GM12892 (cell line): ENCODE measurements around the gene HSPB6.

Experiments
- DNase-seq: peaks from one replicate; pipeline ENCODE4 v3.0.0; 2011; ENCODE audit not compliant: insufficient read length
- FAIRE-seq: peaks from 2 replicates; lab custom pipeline; 2011; peaks lifted over from hg19 to GRCh38; lab: Jason Lieb, UNC
- POLR2A ChIP-seq: IDR thresholded peaks from 2 replicates; pipeline ENCODE4 v1.6.1; 2011; ENCODE audit warnings: low read depth, low read length, control low read depth
- POLR2AphosphoS5 ChIP-seq: IDR thresholded peaks from 2 replicates; pipeline ENCODE4 v1.6.1; 2011; ENCODE audit warnings: low read depth, low read length, control low read depth
- TAF1 ChIP-seq: IDR thresholded peaks from 2 replicates; pipeline ENCODE4 v1.6.1; 2011; ENCODE audit warnings: low read depth, mild to moderate bottlenecking, control low read depth, low read length, borderline replicate concordance

HSPB6 gene

DNA sequence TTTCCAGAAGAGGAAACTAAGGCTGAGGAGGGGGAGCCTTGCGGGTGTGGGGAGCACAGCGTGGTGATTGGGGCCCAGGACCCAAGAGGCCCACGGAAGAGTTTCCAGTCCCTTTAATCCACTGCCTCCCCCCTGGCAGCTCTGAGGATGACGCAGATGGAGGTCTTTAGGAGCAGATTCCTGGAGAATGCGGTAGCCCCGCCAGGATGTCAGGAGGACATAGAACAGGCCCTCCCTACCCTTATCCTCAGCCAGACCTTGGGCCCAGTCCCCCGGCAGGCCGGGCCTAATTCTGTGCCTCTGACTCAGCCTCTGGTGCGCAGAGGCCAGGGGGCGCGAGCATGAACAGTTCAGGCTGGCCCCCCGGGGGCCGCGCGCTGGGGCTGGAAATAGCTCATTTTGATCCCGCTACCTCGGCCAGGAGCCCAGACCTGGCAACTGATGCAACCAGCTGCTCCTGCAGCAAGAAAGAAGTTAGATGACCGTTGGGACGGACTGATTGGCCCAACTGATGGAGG lies 461 bp upstream of the HSPB6 start:
- no peak for DNase-seq
- FAIRE-seq: no peak
- no peak for TF ChIP-seq POLR2AphosphoS5
- TF ChIP-seq POLR2A: no peak
- TF ChIP-seq TAF1: no peak

DNA sequence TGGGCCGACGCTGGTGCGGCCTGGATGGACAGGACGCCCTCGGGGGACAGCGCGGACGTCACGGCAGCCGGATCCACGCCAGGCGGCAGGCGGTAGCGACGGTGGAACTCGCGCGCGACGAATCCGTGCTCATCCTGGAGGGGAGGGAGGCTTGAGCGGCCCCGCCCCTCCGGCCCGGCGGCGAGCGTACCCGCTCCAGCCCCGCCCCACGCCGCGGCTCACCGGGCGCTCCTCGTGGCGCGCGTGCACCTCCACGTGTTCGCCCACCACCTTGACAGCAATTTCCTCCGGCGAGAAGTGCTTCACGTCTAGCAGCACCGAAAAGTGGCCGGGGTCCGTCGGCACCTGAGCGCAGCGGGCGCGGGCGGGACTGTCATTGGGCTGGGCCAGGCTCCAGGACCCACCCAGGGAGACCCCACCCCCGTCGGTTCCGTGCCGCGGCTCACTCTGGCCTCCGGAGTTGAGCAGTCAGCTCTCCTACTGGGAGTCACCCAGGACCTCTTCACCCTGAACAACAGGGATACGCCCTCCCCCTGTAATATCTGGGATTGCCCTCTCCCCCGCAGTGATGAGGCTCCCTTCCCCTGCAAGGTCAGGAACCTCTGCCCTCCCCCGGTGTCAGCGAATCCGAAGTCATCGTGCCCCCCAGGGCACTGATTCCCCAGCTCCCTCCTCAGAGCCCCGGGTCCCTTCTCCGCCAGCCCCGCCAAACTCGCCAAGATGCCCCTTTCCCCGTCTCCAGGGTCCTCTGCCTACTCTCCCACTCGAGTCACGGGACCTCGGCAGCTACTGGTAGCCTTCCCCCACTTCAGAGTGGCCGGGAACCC lies 1.1 kb downstream of the HSPB6 start:
- TF ChIP-seq POLR2AphosphoS5 (no peak), POLR2A (no peak), TAF1 (no peak)
- FAIRE-seq (no peak), DNase-seq (no peak)

DNA sequence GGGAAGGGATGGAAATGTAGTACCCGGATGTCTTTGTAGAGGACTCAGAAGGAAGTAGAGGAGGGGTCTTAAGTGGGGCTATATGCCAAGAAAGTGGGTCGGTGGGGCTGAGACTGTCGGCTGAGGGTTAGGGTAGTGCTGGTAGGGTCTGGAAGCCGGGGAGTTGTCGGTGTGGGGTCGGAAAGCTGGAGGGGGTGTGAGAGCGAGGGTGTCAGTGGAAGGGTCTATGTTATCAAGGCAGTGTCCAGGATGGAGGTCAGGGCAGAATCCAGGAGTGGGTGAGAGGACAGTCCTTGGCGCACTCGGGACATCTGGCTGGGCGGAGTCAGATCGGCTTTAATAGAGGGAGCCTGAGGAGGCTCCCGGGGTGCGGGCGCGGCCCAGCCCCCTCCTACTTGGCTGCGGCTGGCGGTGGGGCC lies 1.7 kb downstream of the HSPB6 start:
- DNase-seq: no peak
- no peak for FAIRE-seq
- TF ChIP-seq POLR2AphosphoS5 (no peak), TAF1 (no peak), POLR2A (no peak)

DNA sequence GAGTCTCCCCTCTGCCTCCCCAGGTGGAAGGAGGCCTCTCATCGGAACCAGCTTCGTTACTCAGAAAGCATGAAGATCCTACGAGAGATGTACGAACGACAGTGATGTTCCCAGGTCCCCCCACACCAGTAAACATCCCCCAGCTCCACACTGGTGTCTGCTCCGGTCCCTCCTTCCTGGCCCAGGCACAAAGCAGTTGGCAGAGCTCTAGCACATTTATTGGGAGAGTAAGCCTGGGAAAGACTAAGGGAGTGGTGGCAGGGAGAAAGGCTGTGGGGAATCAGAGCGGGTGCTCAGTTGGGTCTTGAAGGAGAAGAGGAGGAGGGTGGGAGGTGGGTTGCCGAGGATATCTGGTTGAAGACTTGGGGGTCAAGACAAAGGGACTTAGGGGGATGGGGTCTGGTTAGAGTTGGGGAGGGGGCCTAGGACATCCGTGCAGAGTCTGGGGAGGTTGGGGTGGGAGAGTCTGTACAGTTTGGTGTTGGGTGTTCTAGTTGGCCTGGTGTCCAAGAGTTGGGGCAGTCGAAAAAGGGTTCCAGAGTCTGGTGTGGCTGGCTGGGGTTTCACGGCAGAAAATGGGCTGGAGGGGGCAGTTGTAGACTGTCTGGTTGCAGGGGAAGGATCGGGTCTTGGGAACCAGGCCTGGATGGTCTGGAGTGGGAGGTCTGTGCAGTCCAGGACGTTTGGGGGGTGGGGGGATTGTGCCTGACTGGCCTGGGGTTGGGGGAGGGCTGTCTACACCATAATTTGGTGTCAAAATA lies 2.3 kb downstream of the HSPB6 start:
- TF ChIP-seq TAF1 (no peak), POLR2AphosphoS5 (no peak), POLR2A (no peak)
- FAIRE-seq (no peak), DNase-seq (no peak)

DNA sequence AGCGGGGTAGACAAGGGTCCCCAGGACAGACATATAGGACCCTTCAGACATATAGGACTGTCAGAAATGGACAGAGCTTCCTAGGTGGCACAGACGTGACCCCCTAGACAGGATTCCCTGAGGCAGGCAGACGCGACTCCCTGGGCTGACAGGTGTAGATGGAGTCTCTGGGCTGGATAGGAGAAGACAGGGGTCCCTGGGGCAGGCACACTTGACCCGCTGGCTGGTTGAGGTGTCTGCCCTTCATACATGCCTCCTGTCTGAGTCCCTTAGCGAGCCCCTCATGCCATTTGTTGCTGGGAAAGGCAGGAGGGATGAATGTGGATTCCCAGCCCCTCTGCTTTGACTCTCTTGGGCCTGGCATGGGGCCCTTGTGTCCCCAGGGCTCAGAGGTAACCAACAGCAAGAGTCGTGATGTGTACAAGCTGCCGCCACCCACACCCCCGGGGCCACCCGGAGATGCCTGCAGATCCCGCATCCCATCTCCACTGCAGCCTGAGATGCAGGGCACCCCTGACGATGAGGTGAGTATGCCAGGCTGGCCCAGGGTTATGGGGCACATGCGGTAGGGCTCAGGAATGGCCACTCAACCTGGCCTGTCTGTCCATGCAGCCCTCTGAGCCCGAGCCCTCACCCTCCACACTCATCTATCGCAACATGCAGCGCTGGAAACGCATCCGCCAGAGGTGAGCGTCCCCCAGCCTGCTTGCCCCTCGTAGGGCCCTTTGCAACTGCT lies 3.0 kb downstream of the HSPB6 start:
- no peak for DNase-seq
- FAIRE-seq: no peak
- no peak for TF ChIP-seq POLR2A
- no peak for TF ChIP-seq TAF1
- TF ChIP-seq POLR2AphosphoS5: no peak

DNA sequence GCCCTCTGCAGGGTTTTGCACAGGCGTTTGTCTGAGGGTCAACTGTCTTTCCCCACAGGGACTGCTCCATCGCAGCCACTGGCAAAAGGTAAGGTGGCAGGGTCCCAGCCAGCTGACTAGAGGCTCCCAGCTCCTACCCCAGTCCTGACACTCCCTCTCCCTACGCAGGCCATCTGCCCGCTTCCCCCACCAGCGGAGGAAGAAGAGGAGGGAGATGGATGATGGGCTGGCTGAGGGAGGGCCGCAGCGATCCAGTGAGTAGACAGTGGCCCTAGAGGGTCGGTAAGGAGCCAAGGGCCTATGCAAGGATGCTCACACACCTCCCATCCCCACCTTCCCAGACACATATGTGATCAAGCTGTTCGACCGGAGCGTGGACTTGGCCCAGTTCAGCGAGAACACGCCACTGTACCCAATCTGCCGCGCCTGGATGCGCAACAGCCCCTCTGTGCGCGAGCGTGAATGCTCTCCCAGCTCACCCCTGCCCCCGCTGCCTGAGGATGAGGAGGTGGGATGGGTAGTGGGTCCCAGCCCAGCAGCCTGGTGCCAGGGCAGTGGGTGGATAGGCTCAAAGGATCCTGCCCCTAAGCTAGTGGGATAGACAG lies 4.0 kb downstream of the HSPB6 start:
- no peak for DNase-seq
- TF ChIP-seq POLR2AphosphoS5: no peak
- no peak for TF ChIP-seq POLR2A
- TF ChIP-seq TAF1: no peak
- FAIRE-seq: no peak

DNA sequence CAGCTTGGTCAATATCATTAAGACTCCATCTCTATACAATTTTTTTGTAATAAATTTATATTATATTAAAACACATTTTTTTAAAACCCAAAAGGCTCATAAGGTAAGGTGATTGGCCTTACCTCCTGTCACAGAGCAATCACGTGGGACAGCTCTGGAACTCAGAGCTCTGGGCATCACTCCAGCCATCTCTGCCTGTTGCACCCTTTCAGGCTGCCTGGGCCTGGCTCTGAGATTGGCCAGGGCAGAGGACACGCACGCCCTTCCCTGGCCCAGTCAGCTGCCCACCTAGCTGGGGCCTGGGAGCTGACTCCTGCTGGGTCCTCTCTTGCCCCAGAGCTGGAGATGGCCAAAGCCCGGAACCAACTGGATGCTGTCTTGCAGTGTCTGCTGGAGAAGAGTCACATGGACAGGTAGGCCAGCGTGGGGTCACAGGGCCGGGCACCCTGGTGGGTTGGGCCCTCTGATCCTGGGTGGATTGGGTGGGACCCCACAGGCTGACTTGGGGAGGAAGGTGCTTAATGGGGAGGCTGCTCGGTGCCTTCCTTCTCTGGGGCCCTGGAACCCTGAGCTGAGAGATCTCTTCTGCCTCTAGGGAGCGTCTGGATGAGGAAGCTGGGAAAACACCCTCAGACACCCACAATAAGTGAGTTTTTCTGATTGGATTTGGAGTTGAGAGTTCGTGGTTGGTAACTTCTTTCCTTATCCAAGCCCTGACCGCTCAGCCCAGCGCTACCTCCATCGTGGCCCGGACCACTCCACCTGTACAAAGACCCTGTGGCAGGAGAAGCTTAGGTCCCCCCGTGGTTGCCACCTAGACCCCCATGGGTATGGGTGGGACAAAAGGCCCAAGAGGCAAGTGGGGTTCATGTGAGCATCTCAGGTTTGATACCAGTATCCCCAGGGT lies 4.7 kb downstream of the HSPB6 start:
- FAIRE-seq: no peak
- no peak for TF ChIP-seq POLR2A
- no peak for TF ChIP-seq TAF1
- no peak for TF ChIP-seq POLR2AphosphoS5

DNA sequence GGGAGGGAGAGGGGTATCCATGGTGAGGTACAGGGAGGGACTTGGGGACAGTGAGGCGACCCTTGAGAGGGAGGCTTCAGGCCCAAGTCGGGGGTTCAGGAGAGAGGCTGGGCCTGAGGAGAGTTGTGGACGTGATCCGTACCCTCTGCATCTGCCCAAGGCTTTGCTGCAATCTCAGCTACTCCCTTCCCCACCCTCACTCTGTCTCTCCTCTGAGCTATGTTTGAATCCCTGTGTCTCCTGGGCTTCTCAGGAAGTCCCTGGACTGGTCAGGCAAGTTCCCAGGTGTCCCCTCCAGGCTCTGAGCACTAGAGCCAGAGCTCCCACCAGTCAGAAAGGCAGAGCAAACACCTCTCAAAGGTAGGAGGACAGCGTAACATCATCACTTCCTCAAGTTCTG lies 6.7 kb downstream of the HSPB6 start:
- no peak for FAIRE-seq

More for the DNA sequence above, 4.7 kb downstream of the HSPB6 start:
- no peak for DNase-seq

DNA sequence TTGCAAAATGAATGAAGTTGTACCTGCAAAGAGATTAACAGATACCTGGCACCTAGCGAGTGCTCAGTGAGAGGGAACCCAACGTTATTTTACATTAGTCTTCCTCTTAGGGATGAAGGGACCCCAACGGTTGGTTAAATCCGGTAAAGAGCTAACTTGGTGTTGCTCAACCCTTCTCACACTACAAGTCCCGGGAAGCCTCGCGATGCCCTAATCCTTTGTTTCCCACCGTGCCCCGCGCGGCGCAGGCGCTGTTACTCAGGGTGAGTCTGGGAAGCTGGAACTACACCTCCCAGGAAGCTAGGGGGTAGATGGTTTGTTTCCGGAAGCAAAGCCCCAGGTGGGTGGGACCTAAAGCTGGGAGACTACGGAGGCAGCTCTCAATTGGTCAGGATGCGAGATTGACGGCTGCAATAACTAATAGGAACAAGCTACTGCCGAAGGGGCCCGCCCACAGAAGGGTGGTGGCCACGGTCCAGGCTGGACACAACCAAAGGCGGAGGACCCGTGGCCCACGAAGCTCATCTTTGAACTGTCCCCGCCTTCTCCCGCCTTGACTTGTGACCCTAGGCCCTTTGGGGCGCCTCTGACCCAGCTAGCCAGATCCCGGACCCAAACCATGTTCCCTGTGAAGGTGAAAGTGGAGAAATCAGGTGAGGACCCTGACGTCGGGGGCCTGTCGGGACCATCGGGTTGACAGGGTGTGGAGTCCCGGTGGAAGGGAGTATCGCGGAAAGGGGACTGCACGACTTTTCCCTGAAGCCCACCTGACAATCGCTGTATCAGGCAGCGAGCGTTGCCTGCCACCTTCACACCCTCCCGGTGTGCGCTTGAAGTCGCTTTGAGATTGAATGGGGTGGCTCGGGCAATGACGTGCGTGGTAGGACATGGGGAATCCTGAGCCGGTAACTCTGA lies 8.5 kb downstream of the HSPB6 start, which contains the start of gene LIN37:
Gene LIN37, plus strand, starts transcription at position 471 of the 915 bp plus-strand sequence. Its CDS starts 149 bp downstream, at position 620.
- DNase-seq (peak; percentile 90), FAIRE-seq (peak; percentile 97)
- TF ChIP-seq TAF1: 0 out of 2 replicates have a peak, but pooled peaks have one; percentile 7
- no peak for TF ChIP-seq POLR2AphosphoS5
- peak; percentile 54; the same call in 1 of the 2 replicates for TF ChIP-seq POLR2A

More for the DNA sequence above, 6.7 kb downstream of the HSPB6 start:
- DNase-seq: no peak
- no peak for TF ChIP-seq POLR2AphosphoS5
- no peak for TF ChIP-seq POLR2A
- TF ChIP-seq TAF1: no peak
